BE2C (cell line): ENCODE results near the gene CMTR1.

Experiments used
- DNase-seq: peaks from one replicate; pipeline ENCODE4 v3.0.0-alpha.2; 2020
- H3K27me3 ChIP-seq: fragments of 250-450 bp; sonication (Bioruptor Pico); 2 replicates; pipeline ENCODE4 v1.5.1; 2020; ENCODE audit warnings: mild to moderate bottlenecking
- H3K36me3 ChIP-seq: fragments of 250-450 bp; sonication (Bioruptor Pico); 2 replicates; pipeline ENCODE4 v1.5.1; 2020; ENCODE audit warnings: mild to moderate bottlenecking
- H3K4me1 ChIP-seq: fragments of 250-450 bp; sonication (Bioruptor Pico); 2 replicates; pipeline ENCODE4 v1.5.1; 2020
- H3K4me3 ChIP-seq: 2 replicates; pipeline ENCODE4 v1.5.1; 2011; ENCODE audit warnings: low read depth, low read length
- H3K9me3 ChIP-seq: fragments of 250-450 bp; sonication (Bioruptor Pico); 2 replicates; pipeline ENCODE4 v1.5.1; 2020
- CTCF ChIP-seq: IDR thresholded peaks from 2 replicates; pipeline ENCODE4 v1.5.1; 2012; ENCODE audit warnings: mild to moderate bottlenecking, low read depth, low read length

The CMTR1 gene

GRCh38 chr6:37473364-37474095 is 40.5 kb downstream of the CMTR1 start:
- no peaks in the 10 kb centered on the region for H3K9me3 ChIP-seq
- peaks cover 7% of the 10 kb centered on the region; the same call in 1 of the 2 replicates for H3K4me1 ChIP-seq
- H3K36me3 ChIP-seq: peaks cover 42% of the 10 kb centered on the region
- DNase-seq: peak; percentile 85
- TF ChIP-seq CTCF: no peak
- H3K27me3 ChIP-seq: no peaks in the 10 kb centered on the region
- no peak overlapping the region for H3K4me3 ChIP-seq

DNA sequence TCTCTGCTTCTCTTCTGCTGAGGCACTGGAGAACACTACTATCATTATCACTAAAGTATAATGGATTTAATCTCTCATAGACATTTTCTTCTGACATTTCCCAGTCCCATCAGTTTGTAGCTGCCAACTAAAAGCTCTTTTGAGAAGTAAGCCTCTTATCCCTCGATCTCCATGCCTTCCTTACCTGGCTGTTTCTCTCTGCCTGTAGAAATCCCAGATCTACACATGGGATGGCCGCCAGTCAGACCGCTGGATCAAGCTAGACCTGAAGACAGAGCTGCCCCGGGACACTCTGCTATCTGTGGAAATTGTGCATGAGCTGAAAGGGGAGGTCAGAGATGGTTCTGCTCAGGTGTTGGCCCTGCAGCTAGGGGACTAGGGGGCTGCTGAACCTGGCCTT is 41.3 kb downstream of the CMTR1 start:
- Histone ChIP-seq H3K36me3 (peaks cover 44% of the 10 kb centered on the region), H3K4me3 (no peak overlapping the region), H3K4me1 (peaks cover 7% of the 10 kb centered on the region; the same call in 1 of the 2 replicates), H3K27me3 (no peaks in the 10 kb centered on the region), H3K9me3 (no peaks in the 10 kb centered on the region)
- no peak for TF ChIP-seq CTCF
- DNase-seq: no peak

DNA sequence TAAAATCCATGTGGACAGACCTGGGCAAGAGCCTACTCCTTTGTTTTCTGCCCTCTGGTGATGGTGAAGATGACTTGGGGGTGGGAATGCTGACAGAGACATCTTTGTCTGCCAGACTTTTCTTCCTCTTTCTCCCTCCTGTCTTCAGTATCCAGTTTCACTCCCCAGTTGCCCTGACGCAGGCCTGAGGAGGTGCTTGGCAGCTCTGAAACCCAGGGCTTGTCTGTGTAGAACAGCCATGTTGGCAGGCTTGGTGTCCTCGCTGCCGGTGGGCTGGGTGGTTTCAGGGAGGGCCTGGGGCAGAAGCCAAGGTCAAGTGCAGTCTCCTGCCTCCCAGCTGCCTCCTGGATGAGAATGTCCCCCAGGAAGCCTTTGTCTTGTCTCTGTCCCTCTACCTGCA is 44.2 kb downstream of the CMTR1 start:
- TF ChIP-seq CTCF: no peak

DNA sequence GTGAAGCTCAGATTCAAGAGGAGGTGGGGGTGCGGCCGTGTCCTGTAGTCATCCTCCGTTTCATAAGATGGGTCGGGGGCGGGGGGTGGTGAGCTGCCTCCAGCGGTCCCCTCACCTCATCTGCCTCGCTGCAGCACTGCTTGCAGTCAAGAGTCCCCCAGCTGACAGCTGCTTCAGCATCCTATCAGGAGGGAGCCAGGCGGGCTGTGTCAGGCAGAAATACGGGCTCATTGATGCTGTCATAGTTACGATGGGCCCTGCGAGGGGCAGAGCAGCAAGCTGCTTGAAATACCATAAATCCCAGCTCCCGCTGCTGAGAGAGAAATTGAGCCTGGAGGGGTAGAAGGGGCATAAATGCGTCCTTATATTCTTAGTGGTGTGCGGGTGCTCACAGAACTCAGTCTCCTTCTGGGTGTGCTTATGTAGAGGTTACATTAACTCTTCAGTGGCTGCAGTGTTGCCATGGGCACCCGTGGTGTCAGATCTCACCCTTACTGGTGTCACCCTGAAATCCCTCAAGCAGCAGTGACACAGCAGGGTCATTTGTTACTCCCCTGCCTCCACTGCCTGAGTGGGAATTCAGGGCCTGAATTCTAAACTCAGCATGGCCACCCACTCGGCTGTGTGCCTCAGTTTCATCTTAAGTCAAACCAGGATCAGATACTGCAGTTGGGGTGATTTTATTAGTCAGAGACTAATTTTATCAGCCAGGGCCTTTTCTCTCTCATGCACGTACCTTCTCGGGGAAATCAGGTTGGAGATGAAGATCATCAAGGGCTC is 44.8 kb downstream of the CMTR1 start:
- Histone ChIP-seq H3K9me3 (no peaks in the 10 kb centered on the region), H3K27me3 (no peaks in the 10 kb centered on the region), H3K36me3 (peaks cover 36% of the 10 kb centered on the region), H3K4me3 (no peak overlapping the region), H3K4me1 (peaks cover 22% of the 10 kb centered on the region)
- no peak for TF ChIP-seq CTCF
- no peak for DNase-seq

More for the DNA sequence above, 44.2 kb downstream of the CMTR1 start:
- Histone ChIP-seq H3K27me3 (no peaks in the 10 kb centered on the region), H3K4me1 (peaks cover 17% of the 10 kb centered on the region), H3K4me3 (no peak overlapping the region), H3K36me3 (peaks cover 40% of the 10 kb centered on the region), H3K9me3 (no peaks in the 10 kb centered on the region)
- DNase-seq: no peak

DNA sequence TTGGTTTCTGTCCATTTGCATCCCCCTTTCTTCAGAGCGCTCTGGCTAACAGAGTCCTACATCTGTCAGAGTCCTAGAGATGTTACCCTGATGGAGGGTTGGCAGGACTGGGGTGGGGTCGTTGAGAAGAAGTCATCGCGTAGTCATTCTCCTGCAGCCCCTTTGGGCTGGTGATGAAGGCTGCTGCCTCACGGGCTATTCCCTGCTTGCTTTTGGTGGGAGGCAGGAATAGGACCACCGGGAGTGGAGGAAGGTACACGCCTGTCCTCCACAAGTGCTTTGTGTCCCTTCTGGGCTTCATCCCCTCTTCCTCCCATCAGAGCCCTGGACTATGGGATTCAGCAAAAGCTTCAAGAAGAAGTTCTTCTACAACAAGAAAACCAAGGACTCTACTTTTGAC is 45.8 kb downstream of the CMTR1 start:
- peaks cover 41% of the 10 kb centered on the region for H3K36me3 ChIP-seq
- no peak for TF ChIP-seq CTCF
- H3K4me3 ChIP-seq: no peak overlapping the region
- H3K9me3 ChIP-seq: no peaks in the 10 kb centered on the region
- DNase-seq: no peak
- H3K27me3 ChIP-seq: no peaks in the 10 kb centered on the region
- H3K4me1 ChIP-seq: peaks cover 16% of the 10 kb centered on the region
